HUES48 (cell line): ENCODE measurements around the gene SGSM1.
"Not testable (repeated sequence)": the region's sequence is repeated elsewhere in the genome, so short reads cannot be mapped to it uniquely, and the experiment has no call there.

Experiments
- H3K27ac ChIP-seq: one replicate; pipeline ENCODE4 v1.7.0; 2013; ENCODE audit warnings: low read depth, low read length, inconsistent platforms
- H3K27me3 ChIP-seq: 2 replicates; pipeline ENCODE4 v1.6.1; 2013; ENCODE audit warnings: mild to moderate bottlenecking, low read length; ENCODE audit not compliant: control insufficient read depth, insufficient read depth
- H3K36me3 ChIP-seq: 2 replicates; pipeline ENCODE4 v1.6.1; 2013; ENCODE audit warnings: low read length; ENCODE audit not compliant: control insufficient read depth, insufficient read depth
- H3K4me1 ChIP-seq: 2 replicates; pipeline ENCODE4 v1.6.1; 2013; ENCODE audit warnings: mild to moderate bottlenecking, low read length; ENCODE audit not compliant: control insufficient read depth, insufficient read depth
- H3K4me3 ChIP-seq: 2 replicates; pipeline ENCODE4 v1.5.1; 2013; ENCODE audit warnings: mild to moderate bottlenecking, low read depth, low read length
- H3K9ac ChIP-seq: 2 replicates; pipeline ENCODE4 v1.6.1; 2013; ENCODE audit warnings: mild to moderate bottlenecking, low read depth, low read length, moderate library complexity
- H3K9me3 ChIP-seq: 2 replicates; pipeline ENCODE4 v1.6.1; 2013; ENCODE audit warnings: low read length; ENCODE audit not compliant: control insufficient read depth, insufficient read depth

SGSM1 gene

GRCh38 chr22:24907101-24907500, 101.1 kb downstream of the SGSM1 start:
- not testable (repeated sequence) for H3K27me3 ChIP-seq, H3K9me3 ChIP-seq, H3K4me3 ChIP-seq, H3K27ac ChIP-seq, H3K36me3 ChIP-seq, H3K9ac ChIP-seq, H3K4me1 ChIP-seq

- no peaks in the 10 kb centered on the region for H3K9me3 ChIP-seq
These were observed 114.0 kb downstream of the SGSM1 start for GRCh38 chr22:24920029-24920428.

GRCh38 chr22:24925586-24926427, 119.8 kb downstream of the SGSM1 start:
- Histone ChIP-seq H3K9ac (peak overlapping the region; percentile 10; the same call in 1 of the 2 replicates), H3K4me1 (peaks cover 12% of the 10 kb centered on the region), H3K36me3 (no peaks in the 10 kb centered on the region), H3K4me3 (peak overlapping the region; percentile 32; the same call in 1 of the 2 replicates), H3K27ac (peak overlapping the region; percentile 4), H3K9me3 (no peaks in the 10 kb centered on the region), H3K27me3 (no peaks in the 10 kb centered on the region)

More at GRCh38 chr22:24920029-24920428, 114.0 kb downstream of the SGSM1 start:
- no peaks in the 10 kb centered on the region for H3K27me3 ChIP-seq
- H3K9ac ChIP-seq, result no peak overlapping the region
- no peaks in the 10 kb centered on the region for H3K36me3 ChIP-seq
- H3K4me1 ChIP-seq, result no peaks in the 10 kb centered on the region
- no peak overlapping the region for H3K27ac ChIP-seq
- no peak overlapping the region for H3K4me3 ChIP-seq

- H3K27ac ChIP-seq, result no peak overlapping the region
- H3K36me3 ChIP-seq, result no peaks in the 10 kb centered on the region
- no peaks in the 10 kb centered on the region for H3K9me3 ChIP-seq
- no peak overlapping the region; the same call in 1 of the 2 replicates for H3K9ac ChIP-seq
- peak overlapping the region; percentile 32; the same call in 1 of the 2 replicates for H3K4me3 ChIP-seq
- H3K27me3 ChIP-seq, result no peaks in the 10 kb centered on the region
- H3K4me1 ChIP-seq, result peaks cover 12% of the 10 kb centered on the region
These were observed 120.4 kb downstream of the SGSM1 start for GRCh38 chr22:24926428-24926725.

GRCh38 chr22:24926849-24927579, 121.0 kb downstream of the SGSM1 start:
- H3K4me1 ChIP-seq, result peaks cover 12% of the 10 kb centered on the region
- no peaks in the 10 kb centered on the region for H3K27me3 ChIP-seq
- no peaks in the 10 kb centered on the region for H3K36me3 ChIP-seq
- H3K27ac ChIP-seq, result no peak overlapping the region
- H3K9ac ChIP-seq, result no peak overlapping the region
- no peak overlapping the region for H3K4me3 ChIP-seq
- no peaks in the 10 kb centered on the region for H3K9me3 ChIP-seq

- H3K27ac ChIP-seq, result no peak overlapping the region
- no peaks in the 10 kb centered on the region for H3K36me3 ChIP-seq
- no peak overlapping the region for H3K9ac ChIP-seq
- no peak overlapping the region for H3K4me3 ChIP-seq
- H3K4me1 ChIP-seq, result peaks cover 12% of the 10 kb centered on the region
- no peaks in the 10 kb centered on the region for H3K27me3 ChIP-seq
- H3K9me3 ChIP-seq, result no peaks in the 10 kb centered on the region
These were observed 122.3 kb downstream of the SGSM1 start for GRCh38 chr22:24928322-24928721.

GRCh38 chr22:24930678-24931077, 124.7 kb downstream of the SGSM1 start:
- Histone ChIP-seq H3K9ac (no peak overlapping the region), H3K4me1 (peaks cover 9% of the 10 kb centered on the region), H3K9me3 (no peaks in the 10 kb centered on the region), H3K4me3 (no peak overlapping the region), H3K27me3 (no peaks in the 10 kb centered on the region), H3K27ac (no peak overlapping the region), H3K36me3 (no peaks in the 10 kb centered on the region)

- Histone ChIP-seq H3K4me1 (0 out of 2 replicates have a peak, but pooled peaks cover 4% of the 10 kb centered on the region), H3K9me3 (no peaks in the 10 kb centered on the region), H3K9ac (no peak overlapping the region), H3K4me3 (no peak overlapping the region), H3K27me3 (no peaks in the 10 kb centered on the region), H3K36me3 (no peaks in the 10 kb centered on the region), H3K27ac (no peak overlapping the region)
These were observed 129.9 kb downstream of the SGSM1 start for GRCh38 chr22:24935771-24936483.

GRCh38 chr22:24937114-24937513, 131.1 kb downstream of the SGSM1 start:
- Histone ChIP-seq H3K27ac (no peak overlapping the region), H3K4me3 (no peak overlapping the region), H3K4me1 (0 out of 2 replicates have a peak, but pooled peaks cover 4% of the 10 kb centered on the region), H3K9ac (no peak overlapping the region), H3K9me3 (no peaks in the 10 kb centered on the region), H3K27me3 (no peaks in the 10 kb centered on the region), H3K36me3 (no peaks in the 10 kb centered on the region)

- Histone ChIP-seq H3K27ac (no peak overlapping the region), H3K27me3 (no peaks in the 10 kb centered on the region), H3K36me3 (no peaks in the 10 kb centered on the region), H3K9ac (no peak overlapping the region), H3K9me3 (no peaks in the 10 kb centered on the region), H3K4me3 (no peak overlapping the region), H3K4me1 (0 out of 2 replicates have a peak, but pooled peaks cover 4% of the 10 kb centered on the region)
These were observed 132.8 kb downstream of the SGSM1 start for GRCh38 chr22:24938741-24939341.
